Left ventricle myocardium superior (tissue), 1 donor: Measurements from ENCODE around the gene PCDHGA7. TPM values are rescaled to one million over a fixed set of nuclear protein-coding genes. Genes with fewer than 3 reads are reported as not detected.
"Not testable (repeated sequence)": the region's sequence is repeated elsewhere in the genome, so short reads cannot be mapped to it uniquely, and the experiment has no call there.

Experiments
- ATAC-seq: fragments of 200-7000 bp; cut with Tn5 transposase; one replicate; pipeline ENCODE4 v1.9.1; 2020; ENCODE audit warnings: mild to moderate bottlenecking, moderate library complexity
- DNase-seq: peaks from one replicate; pipeline ENCODE4 v3.0.0-alpha.2; 2020
- intact Hi-C: fragments of 100-400 bp; cut with micrococcal nuclease; formaldehyde crosslinking; loops from one replicate; pipeline ENCODE4 v1.11.0; 2022
- total RNA-seq: library from RNA; stranded (reverse); fragmentation: NEBNext Ultra II Directional; extraction: Animal tissue kit (Norgen Biotek cat#: 25700); gene quantifications from one replicate; pipeline ENCODE4 v1.2.1, GENCODE V29; 2021
- donor health status: DM: no; HTN: yes; CAD: no; lungs with severe emphysema.

The PCDHGA7 gene
- total RNA-seq, 1 donor from 2014 or later: 7.0 TPM

DNA sequence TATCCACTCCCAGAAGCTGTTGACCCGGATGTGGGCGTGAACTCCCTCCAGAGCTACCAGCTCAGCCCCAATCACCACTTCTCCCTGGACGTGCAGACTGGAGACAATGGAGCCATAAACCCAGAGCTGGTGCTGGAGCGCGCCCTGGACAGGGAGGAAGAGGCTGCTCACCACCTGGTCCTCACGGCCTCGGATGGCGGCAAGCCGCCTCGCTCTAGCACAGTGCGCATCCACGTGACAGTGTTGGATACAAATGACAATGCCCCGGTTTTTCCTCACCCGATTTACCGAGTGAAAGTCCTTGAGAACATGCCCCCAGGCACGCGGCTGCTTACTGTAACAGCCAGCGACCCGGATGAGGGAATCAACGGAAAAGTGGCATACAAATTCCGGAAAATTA lies 10.7 kb downstream of the PCDHGA7 start:
- intact Hi-C loops: no loop called here
- DNase-seq (no peak), ATAC-seq (no peak)

DNA sequence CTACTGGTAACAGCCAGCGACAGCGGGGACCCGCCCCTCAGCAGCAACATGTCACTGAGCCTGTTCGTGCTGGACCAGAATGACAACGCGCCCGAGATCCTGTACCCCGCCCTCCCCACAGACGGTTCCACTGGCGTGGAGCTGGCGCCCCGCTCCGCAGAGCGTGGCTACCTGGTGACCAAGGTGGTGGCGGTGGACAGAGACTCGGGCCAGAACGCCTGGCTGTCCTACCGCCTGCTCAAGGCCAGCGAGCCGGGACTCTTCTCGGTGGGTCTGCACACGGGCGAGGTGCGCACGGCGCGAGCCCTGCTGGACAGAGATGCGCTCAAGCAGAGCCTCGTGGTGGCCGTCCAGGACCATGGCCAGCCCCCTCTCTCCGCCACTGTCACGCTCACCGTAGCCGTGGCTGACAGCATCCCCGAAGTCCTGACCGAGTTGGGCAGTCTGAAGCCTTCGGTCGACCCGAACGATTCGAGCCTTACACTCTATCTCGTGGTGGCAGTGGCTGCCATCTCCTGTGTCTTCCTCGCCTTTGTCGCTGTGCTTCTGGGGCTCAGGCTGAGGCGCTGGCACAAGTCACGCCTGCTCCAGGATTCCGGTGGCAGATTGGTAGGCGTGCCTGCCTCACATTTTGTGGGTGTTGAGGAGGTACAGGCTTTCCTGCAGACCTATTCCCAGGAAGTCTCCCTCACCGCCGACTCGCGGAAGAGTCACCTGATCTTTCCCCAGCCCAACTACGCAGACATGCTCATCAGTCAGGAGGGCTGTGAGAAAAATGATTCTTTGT lies 12.1 kb downstream of the PCDHGA7 start:
- ATAC-seq, DNase-seq, intact Hi-C loops: not testable (repeated sequence)

GRCh38 chr5:141397756-141398551 lies 15.4 kb downstream of the PCDHGA7 start, which contains the start of gene PCDHGB5:
TSS of gene PCDHGB5 (plus strand) at chr5:141397947. CDS start at chr5:141398128, 181 bp downstream.
- DNase-seq (peak; percentile 68), ATAC-seq (peak; percentile 96)
- intact Hi-C loops: not testable (repeated sequence)

DNA sequence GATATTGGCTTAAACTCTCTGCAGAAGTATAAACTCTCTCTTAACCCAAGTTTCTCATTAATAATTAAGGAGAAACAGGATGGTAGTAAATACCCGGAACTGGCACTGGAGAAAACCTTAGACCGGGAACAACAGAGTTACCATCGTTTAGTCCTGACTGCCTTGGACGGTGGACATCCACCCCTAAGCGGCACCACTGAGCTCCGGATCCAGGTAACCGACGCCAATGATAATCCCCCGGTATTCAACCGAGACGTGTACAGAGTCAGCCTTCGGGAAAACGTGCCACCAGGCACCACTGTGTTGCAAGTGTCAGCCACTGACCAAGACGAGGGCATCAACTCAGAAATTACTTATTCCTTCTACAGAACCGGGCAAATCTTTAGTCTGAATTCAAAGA lies 16.1 kb downstream of the PCDHGA7 start:
- intact Hi-C loops: no loop called here
- ATAC-seq (peak; percentile 43), DNase-seq (no peak)

DNA sequence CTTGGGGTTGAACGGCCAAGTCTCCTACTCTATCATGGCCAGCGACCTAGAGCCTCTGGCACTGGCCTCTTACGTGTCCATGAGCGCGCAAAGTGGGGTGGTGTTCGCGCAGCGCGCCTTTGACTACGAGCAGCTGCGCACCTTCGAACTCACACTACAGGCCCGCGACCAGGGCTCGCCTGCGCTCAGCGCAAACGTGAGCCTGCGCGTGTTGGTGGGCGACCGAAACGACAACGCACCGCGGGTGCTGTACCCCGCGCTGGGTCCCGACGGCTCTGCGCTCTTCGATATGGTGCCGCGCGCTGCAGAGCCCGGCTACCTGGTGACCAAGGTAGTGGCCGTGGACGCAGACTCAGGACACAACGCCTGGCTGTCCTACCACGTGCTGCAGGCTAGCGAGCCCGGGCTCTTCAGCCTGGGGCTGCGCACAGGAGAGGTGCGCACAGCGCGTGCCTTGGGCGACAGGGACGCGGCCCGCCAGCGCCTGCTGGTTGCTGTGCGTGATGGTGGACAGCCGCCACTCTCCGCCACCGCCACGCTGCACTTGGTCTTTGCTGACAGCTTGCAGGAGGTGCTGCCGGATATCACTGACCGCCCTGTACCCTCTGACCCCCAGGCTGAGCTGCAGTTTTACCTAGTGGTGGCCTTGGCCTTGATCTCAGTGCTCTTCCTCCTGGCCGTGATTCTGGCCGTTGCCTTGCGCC lies 17.2 kb downstream of the PCDHGA7 start:
- ATAC-seq (no peak), DNase-seq (no peak)
- intact Hi-C loops: loop anchor here (10.0 kb wide), 1 partner anchor 165 kb away; no protein-coding TSS in a partner anchor

DNA sequence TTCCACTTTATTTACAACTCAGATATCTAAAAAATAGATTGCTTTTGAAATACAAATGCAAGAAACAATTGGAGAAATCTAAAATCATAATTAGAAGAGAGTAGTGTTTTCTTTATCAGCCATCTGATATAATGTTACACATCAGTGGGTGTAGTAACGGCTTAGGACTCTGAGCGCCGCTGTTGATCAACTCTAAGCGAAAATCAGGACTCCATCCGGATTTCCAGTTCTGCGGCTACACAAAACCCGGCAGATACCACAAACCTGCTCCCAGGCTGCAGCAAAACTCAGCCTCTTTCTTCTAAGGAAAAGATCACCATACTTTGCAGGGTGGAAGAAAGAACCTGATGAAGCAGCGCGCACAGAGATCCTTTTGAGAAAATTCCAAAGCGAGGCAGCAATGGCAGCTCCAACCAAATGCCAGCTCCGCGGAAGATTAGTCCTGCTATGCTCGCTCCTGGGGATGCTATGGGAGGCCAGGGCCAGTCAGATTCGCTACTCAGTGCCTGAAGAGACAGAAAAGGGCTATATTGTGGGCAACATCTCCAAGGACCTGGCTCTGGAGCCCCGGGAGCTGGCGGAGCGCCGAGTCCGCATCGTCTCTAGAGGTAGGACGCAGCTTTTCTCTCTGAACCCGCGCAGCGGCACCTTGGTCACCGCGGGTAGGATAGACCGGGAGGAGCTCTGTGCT lies 20.2 kb downstream of the PCDHGA7 start, which contains the start of gene PCDHGA9:
TSS of gene PCDHGA9 (plus strand) at position 226 of the 691 bp plus-strand sequence. CDS start at position 401, 175 bp downstream.
- intact Hi-C loops: loop anchor here (10.0 kb wide), 1 partner anchor 162 kb away; no protein-coding TSS in a partner anchor
- DNase-seq (peak; percentile 35), ATAC-seq (no peak)

GRCh38 chr5:141403387-141403786 lies 20.8 kb downstream of the PCDHGA7 start:
- intact Hi-C loops: loop anchor here (10.0 kb wide), 1 partner anchor 161 kb away; no protein-coding TSS in a partner anchor
- DNase-seq (no peak), ATAC-seq (no peak)

GRCh38 chr5:141407790-141408505 lies 25.4 kb downstream of the PCDHGA7 start, which contains the start of gene PCDHGB6:
TSS of gene PCDHGB6 (plus strand) at chr5:141408021. CDS start at chr5:141408203, 182 bp downstream.
- intact Hi-C loops: loop anchor here (10.0 kb wide), 1 partner anchor 157 kb away; no protein-coding TSS in a partner anchor
- peak; percentile 92 for ATAC-seq
- peak; percentile 78 for DNase-seq

GRCh38 chr5:141409598-141410306 lies 27.2 kb downstream of the PCDHGA7 start:
- no peak for DNase-seq
- intact Hi-C loops: loop anchor here (10.0 kb wide), 3 partner anchors 65 to 155 kb away; partner anchors contain the start of gene PCDHGC3

GRCh38 chr5:141411575-141411974 lies 29.0 kb downstream of the PCDHGA7 start:
- ATAC-seq (no peak), DNase-seq (no peak)
- intact Hi-C loops: loop anchor here (10.0 kb wide), 2 partner anchors 63 to 113 kb away; partner anchors contain the start of gene PCDHGC3

More at GRCh38 chr5:141409598-141410306, 27.2 kb downstream of the PCDHGA7 start:
- no peak for ATAC-seq

GRCh38 chr5:141412854-141413539 lies 30.5 kb downstream of the PCDHGA7 start, which contains the start of gene PCDHGA10:
TSS of gene PCDHGA10 (plus strand) at chr5:141412987. CDS start at chr5:141413176, 189 bp downstream.
- peak; percentile 44 for DNase-seq
- peak; percentile 67 for ATAC-seq
- intact Hi-C loops: loop anchor here (10.0 kb wide), 2 partner anchors 62 to 112 kb away; partner anchors contain the start of gene PCDHGC3

DNA sequence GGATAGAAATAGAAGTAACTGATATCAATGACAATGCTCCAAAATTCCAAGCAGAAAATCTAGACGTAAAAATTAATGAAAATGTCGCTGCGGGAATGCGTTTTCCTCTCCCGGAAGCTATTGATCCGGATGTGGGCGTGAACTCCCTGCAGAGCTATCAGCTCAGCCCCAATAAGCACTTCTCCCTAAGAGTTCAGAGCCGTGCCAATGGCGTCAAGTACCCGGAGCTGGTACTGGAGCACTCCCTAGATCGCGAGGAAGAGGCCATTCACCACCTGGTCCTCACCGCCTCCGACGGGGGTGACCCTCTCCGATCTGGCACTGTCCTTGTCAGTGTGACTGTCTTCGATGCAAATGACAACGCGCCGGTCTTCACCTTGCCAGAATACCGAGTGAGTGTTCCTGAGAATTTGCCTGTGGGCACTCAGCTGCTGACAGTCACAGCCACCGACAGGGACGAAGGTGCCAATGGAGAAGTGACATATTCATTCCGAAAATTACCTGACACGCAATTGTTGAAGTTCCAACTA lies 31.1 kb downstream of the PCDHGA7 start:
- peak; percentile 23 for ATAC-seq
- intact Hi-C loops: loop anchor here (10.0 kb wide), 2 partner anchors 61 to 111 kb away; partner anchors contain the start of gene PCDHGC3
- no peak for DNase-seq

DNA sequence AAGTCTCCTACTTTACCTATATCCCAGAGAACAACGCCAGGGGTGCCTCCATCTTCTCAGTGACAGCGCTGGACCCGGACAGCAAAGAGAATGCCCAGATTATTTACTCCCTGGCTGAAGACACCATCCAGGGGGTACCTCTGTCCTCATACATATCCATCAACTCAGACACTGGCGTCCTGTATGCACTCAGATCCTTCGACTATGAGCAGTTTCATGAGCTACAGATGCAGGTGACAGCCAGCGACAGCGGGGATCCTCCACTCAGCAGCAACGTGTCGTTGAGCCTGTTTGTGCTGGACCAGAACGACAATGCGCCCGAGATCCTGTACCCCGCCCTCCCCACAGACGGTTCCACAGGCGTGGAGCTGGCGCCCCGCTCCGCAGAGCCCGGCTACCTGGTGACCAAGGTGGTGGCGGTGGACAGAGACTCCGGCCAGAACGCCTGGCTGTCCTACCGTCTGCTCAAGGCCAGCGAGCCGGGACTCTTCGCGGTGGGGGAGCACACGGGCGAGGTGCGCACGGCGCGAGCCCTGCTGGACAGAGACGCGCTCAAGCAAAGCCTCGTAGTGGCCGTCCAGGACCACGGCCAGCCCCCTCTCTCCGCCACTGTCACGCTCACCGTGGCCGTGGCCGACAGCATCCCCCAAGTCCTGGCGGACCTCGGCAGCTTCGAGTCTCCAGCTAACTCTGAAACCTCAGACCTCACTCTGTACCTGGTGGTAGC lies 32.2 kb downstream of the PCDHGA7 start:
- ATAC-seq, DNase-seq: not testable (repeated sequence)
- intact Hi-C loops: loop anchor here (10.0 kb wide), 2 partner anchors 60 to 110 kb away; partner anchors contain the start of gene PCDHGC3

DNA sequence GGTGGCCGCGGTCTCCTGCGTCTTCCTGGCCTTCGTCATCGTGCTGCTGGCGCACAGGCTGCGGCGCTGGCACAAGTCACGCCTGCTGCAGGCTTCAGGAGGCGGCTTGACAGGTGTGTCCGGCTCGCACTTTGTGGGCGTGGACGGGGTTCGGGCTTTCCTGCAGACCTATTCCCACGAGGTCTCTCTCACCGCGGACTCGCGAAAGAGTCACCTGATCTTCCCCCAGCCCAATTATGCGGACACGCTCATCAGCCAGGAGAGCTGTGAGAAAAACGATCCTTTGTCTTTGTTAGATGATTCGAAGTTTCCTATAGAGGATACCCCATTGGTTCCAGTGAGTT lies 32.7 kb downstream of the PCDHGA7 start:
- not testable (repeated sequence) for ATAC-seq, DNase-seq
- intact Hi-C loops: loop anchor here (10.0 kb wide), 2 partner anchors 60 to 110 kb away; partner anchors contain the start of gene PCDHGC3
